Dermis blood vessel endothelial cell (primary cell): ENCODE results near the gene HRAS. TPM values are rescaled to one million over a fixed set of nuclear protein-coding genes. Genes with fewer than 3 reads are reported as not detected.

Experiments used
- DNase-seq: peaks from one replicate; pipeline ENCODE4 v3.0.0; 2010
- total RNA-seq: library from RNA; depleted of rRNA; stranded (reverse); fragments of >200 nt; gene quantifications from 2 replicates; pipeline ENCODE4 v1.2.3, GENCODE V29; 2014

Gene HRAS
- total RNA-seq, 1 donor from 2014 or later, result 51.6 TPM

DNA sequence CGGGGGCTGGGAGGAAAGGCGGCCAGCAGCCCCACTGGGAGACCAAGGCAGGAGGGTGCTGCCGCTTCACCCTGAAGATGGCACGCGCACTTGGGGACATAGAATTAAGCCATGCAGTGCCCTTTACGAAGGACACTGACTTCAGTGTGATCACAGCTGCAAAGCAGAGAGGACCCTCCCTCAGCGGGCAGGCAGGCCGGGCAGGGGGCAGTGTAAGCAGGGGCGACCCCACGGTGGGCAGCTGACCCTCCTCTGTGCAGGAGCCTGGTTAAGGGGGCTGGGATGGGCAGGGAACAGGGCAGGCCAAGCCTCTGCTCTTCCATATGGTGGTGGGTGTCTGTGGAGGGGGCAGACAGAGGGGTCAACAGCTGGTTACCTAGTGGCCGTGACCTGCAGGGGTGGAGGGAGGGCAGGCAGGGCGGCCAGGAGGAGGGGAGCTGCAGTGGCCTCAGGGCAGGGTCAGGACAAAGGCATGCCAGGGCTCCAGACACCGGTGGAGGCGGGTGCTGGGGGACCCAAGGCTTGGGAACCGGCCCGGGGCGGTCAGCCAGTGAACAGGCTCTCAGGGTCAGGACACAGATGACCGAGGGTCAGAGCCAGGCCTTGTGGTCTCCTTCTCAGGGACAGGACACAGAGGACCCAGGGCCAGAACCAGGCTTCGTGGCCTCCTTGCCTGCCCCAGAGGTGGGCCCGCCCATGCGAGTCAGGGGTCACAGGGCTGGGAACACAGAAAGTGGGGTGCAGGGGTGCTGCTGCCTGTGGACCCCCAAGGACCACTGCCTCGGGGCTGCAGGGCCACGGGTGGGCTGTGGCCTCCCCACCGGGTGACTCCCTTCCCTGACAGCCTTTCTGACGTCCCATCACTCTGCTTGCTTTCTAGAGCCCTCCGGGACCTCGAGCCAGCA lies 18.0 kb upstream of the HRAS start:
- no peak for DNase-seq

- DNase-seq, result no peak
Measured at GRCh38 chr11:551596-551995, 16.2 kb upstream of the HRAS start.

DNA sequence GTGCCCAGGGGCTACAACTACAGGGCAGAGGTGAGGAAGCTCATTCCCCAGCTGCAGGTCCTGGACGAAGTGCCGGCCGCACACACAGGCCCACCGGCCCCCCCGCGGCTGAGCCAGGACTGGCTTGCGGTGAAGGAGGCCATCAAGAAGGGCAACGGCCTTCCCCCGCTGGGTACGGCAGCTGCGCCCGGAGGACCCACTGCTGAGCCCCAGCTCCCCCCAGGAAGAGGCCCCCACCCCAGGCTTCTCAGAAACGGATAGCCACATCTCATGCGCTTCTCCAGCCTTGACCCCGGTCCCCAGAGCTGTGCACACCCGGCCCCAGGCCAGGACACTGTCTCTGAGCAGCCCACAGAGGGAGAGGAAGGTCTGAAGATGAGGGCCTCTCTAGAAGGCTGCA lies 15.8 kb upstream of the HRAS start:
- DNase-seq, result no peak

GRCh38 chr11:550746-551085 lies 15.3 kb upstream of the HRAS start:
- no peak for DNase-seq

GRCh38 chr11:550021-550745 lies 14.8 kb upstream of the HRAS start:
- DNase-seq, result no peak

GRCh38 chr11:548700-549603 lies 13.6 kb upstream of the HRAS start:
- peak; percentile 24 for DNase-seq

DNA sequence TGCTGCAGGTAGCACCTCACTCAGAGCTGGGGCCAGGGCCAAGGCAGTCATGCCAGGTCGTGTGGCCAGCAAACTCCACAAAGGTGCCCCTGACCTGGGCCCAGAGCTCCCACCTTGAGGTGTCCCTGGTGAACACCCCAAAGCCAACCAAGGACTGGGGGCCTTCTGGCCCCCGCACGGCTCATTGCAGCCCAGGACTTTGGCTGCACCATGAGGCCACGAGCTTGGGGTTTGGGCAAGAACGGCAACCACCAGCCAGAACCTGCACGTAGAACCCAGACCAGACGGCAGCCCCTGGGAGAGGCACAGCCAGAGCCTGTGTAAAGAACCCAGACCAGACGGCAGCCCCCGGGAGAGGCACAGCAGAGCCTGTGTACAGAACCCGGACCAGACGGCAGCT lies 9.8 kb upstream of the HRAS start:
- DNase-seq, result no peak

DNA sequence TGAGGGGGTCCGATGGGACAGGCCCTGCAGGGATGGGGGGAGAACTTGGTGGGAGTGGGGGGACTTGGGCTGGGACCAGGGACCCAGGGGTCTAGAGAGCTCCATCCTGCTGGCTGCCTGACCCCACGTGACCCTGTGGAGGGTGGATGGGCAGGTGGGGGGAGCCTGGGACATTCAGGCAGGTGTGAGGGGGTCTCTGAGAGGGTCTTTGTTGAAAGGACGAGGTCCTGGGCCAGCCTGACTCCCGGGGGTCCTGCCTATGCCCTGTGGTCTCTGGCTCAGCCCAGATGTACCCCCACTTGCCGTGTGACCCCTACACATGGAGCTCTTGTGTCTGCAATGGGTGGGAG lies 9.4 kb upstream of the HRAS start:
- no peak for DNase-seq

GRCh38 chr11:541433-541885 lies 6.1 kb upstream of the HRAS start:
- DNase-seq, result no peak

DNA sequence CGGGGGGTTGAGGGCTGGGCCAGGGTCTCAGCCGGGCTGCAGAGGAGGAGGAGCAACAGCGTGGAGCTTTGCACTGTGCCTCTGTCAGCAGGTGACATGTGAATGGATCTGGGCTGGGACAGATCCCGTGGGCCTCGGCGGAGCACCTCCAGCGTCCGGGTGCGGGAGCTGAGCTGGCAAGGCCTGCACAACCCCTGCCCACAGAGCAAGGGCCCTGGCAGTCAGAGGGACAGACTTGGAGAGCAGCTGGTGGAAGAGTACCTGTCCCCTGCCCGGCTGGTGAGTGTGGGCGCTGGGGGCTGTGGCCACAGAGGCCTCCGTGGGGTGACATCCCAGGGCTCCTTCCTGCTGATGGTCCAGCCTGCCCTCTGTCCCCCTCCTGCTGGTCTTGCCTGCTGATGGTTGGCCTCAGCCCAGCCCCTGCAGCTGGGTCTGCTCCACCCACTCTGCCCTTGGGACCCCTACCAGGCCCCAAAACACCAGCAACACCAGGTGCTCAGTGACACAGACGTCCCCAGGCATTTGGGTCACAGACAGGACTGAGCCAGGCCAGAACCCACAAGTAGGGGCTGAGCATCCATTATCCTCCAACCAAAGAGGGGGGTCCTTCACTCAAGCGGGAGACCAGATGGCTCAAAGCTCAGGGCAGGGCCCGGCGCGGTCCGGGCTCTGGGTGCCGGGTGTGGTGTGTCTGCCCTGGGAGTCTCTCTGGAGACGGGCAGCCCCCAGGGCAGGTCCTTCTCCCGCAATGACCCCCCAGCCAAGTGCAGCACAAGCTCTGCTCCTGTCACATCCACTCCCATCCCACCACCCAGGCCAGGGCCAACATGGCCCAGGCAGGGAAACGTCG lies 5.4 kb upstream of the HRAS start:
- DNase-seq, result no peak

GRCh38 chr11:539971-540481 lies 4.7 kb upstream of the HRAS start:
- DNase-seq, result no peak

DNA sequence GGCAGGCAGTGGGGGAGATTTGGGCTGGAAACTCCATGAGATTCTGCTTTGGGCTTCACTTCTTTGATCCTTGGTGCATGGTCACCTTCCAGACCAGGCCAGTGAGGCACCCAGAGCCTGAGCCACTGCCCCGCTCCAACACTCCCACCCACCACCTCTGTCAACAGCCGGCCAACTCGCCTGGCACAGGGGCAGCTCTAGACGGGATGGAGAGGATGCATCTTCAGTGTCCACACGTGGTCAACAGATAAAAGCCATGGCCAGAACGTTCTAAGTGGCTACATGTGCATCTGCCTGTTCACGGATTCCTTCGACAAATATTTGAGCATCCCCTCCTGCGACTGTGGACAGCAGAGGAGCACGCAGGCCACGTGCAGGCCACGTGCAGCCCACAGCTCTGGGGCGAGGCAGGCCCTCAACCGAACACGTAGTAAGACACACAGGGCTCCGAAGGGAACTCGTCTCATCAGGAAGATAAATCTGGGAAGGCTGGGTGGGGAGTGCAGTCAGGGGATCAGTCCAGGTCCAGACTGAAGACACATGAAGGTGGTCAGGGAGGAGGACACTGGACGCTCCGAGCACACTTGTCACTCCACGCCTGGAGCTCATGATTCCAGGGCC lies 3.2 kb upstream of the HRAS start:
- DNase-seq, result no peak

GRCh38 chr11:537622-538430 lies 2.5 kb upstream of the HRAS start:
- no peak for DNase-seq

- DNase-seq, result peak; percentile 70
Measured at GRCh38 chr11:536841-537621, 1.7 kb upstream of the HRAS start, which contains the start of gene LRRC56. LRRC56 (plus strand) TSS chr11:537527; CDS start chr11:540685, 3,158 bp downstream.

GRCh38 chr11:535210-535518 lies 212 bp downstream of the HRAS start:
- no peak for DNase-seq

- DNase-seq, result peak; percentile 57
Measured at GRCh38 chr11:534396-535209, 773 bp downstream of the HRAS start.

GRCh38 chr11:533586-534395 lies 1.6 kb downstream of the HRAS start:
- no peak for DNase-seq
